HepG2 (cell line): Measurements from ENCODE around the gene VCAN. TPM values are rescaled to one million over a fixed set of nuclear protein-coding genes. Genes with fewer than 3 reads are reported as not detected.

Experiments
- ATAC-seq: fragments of 200-7000 bp; cut with Tn5 transposase; 3 replicates; pipeline ENCODE4 v1.9.1; 2020; ENCODE audit warnings: mild to moderate bottlenecking, moderate library complexity
- BruUV-seq: library from RNA; stranded (reverse); fragments of 400-500 nt; replicated peaks from 2 replicates; lab custom pipeline; 2021; lab: Mats Ljungman, UMichigan
- CTCF ChIA-PET: fragments of 300-600 bp; formaldehyde crosslinking; extraction: SDS; loops from one replicate; lab custom pipeline; 2021; ENCODE audit warnings: low total read pairs, inconsistent platforms, low intra/inter-chr PET ratio; lab: Yijun Ruan, JAX
- POLR2A ChIA-PET: fragments of 350-600 bp; sonication (Branson Sonifier 250); formaldehyde crosslinking; loops from one replicate; lab custom pipeline; 2020; ENCODE audit warnings: antibody characterized with exemption, inconsistent platforms; lab: Yijun Ruan, JAX
- DNase-seq: peaks from one replicate; pipeline ENCODE4 v3.0.0-alpha.2; 2015; ENCODE audit warnings: low spot score
- FAIRE-seq: peaks from 3 replicates; lab custom pipeline; 2011; peaks lifted over from hg19 to GRCh38; lab: Jason Lieb, UNC
- H2AFZ ChIP-seq: one replicate; pipeline ENCODE4 v1.6.1; 2011; ENCODE audit warnings: low read length, inconsistent platforms
- H3K27ac ChIP-seq: fragments of 300-600 bp; 3 replicates; pipeline ENCODE4 v1.8.0; 2011; ENCODE audit warnings: mixed run types, mild to moderate bottlenecking, mixed read lengths, low read length, inconsistent platforms; ENCODE audit not compliant: insufficient read depth; ENCODE audit errors: extremely low read length
- H3K27me3 ChIP-seq, 2 experiments: fragments of 200-600 bp in 1 of 2; 2 replicates in 1 of 2; 3 replicates in 1 of 2; pipeline versions ENCODE4 v1.6.0 to v1.8.0; 2011; ENCODE audit warnings: low read length in 2 of 2, mild to moderate bottlenecking in 2 of 2, moderate library complexity in 2 of 2, inconsistent platforms in 1 of 2; ENCODE audit not compliant: insufficient read depth in 2 of 2, control insufficient read depth in 1 of 2
- H3K36me3 ChIP-seq, 2 experiments: fragments of 200-600 bp in 1 of 2; replicated peaks in 1 of 2; 2 replicates in 1 of 2; 3 replicates in 1 of 2; pipeline versions ENCODE4 v1.5.1 to v1.8.0; 2011; ENCODE audit warnings: low read length in 2 of 2, inconsistent platforms in 1 of 2; ENCODE audit not compliant: insufficient read depth in 2 of 2, control insufficient read depth in 1 of 2
- H3K4me1 ChIP-seq: 2 replicates; pipeline ENCODE4 v1.5.1; 2012; ENCODE audit warnings: low read length, inconsistent platforms; ENCODE audit not compliant: insufficient read depth
- H3K4me2 ChIP-seq: 2 replicates; pipeline ENCODE4 v1.6.0; 2011; ENCODE audit warnings: low read depth, low read length, inconsistent platforms
- H3K4me3 ChIP-seq, 3 experiments: fragments of 200-600 bp in 1 of 3; sonication (generic), shearing (Covaris generic) in 1 of 3; replicated peaks in 1 of 3; 2 replicates each; pipeline ENCODE4 v1.5.1; 2011 to 2016; ENCODE audit warnings: low read length in 3 of 3, inconsistent platforms in 2 of 3, low read depth in 2 of 3, mild to moderate bottlenecking in 2 of 3, control low read depth in 1 of 3, mixed read lengths in 1 of 3; ENCODE audit not compliant: insufficient read depth in 1 of 3
- H3K79me2 ChIP-seq: one replicate; pipeline ENCODE4 v1.6.1; 2011; ENCODE audit warnings: low read length, inconsistent platforms; ENCODE audit not compliant: insufficient read depth
- H3K9ac ChIP-seq: 2 replicates; pipeline ENCODE4 v1.6.0; 2011; ENCODE audit warnings: mild to moderate bottlenecking, low read depth, low read length, inconsistent platforms; ENCODE audit not compliant: insufficient read depth
- H3K9me3 ChIP-seq: 2 replicates; pipeline ENCODE4 v1.5.1; 2012; ENCODE audit warnings: mild to moderate bottlenecking, low read length
- H4K20me1 ChIP-seq: 2 replicates; pipeline ENCODE4 v1.6.0; 2011; ENCODE audit warnings: inconsistent platforms, mild to moderate bottlenecking, low read length, moderate library complexity; ENCODE audit not compliant: insufficient read depth
- HDAC2 ChIP-seq: sonication (generic); formaldehyde crosslinking; IDR thresholded peaks from 2 replicates; pipeline ENCODE4 v1.4.0; 2020; ENCODE audit warnings: missing genetic modification reagents
- HES4 ChIP-seq: sonication (generic); formaldehyde crosslinking; IDR thresholded peaks from 2 replicates; pipeline ENCODE4 v1.9.0; 2021; ENCODE audit warnings: mild to moderate bottlenecking, missing genetic modification reagents, borderline replicate concordance
- REXO4 ChIP-seq: sonication (generic); formaldehyde crosslinking; IDR thresholded peaks from 2 replicates; pipeline ENCODE4 v1.8.0; 2022; ENCODE audit warnings: missing genetic modification reagents, mild to moderate bottlenecking, borderline replicate concordance
- ZBTB33 ChIP-seq: sonication (generic); formaldehyde crosslinking; IDR thresholded peaks from 2 replicates; pipeline ENCODE4 v1.4.0; 2020; ENCODE audit warnings: missing genetic modification reagents
- ZNF276 ChIP-seq: sonication (generic); formaldehyde crosslinking; IDR thresholded peaks from 2 replicates; pipeline ENCODE4 v1.4.0; 2020; ENCODE audit warnings: mild to moderate bottlenecking, low read depth, missing genetic modification reagents
- ZNF329 ChIP-seq: sonication (generic); formaldehyde crosslinking; IDR thresholded peaks from 2 replicates; pipeline ENCODE4 v1.9.0; 2021; ENCODE audit warnings: low read depth, mild to moderate bottlenecking, missing genetic modification reagents
- ZNF510 ChIP-seq: sonication (generic); formaldehyde crosslinking; IDR thresholded peaks from 2 replicates; pipeline ENCODE4 v1.4.0; 2020; ENCODE audit warnings: low read depth, mild to moderate bottlenecking, missing genetic modification reagents
- WGBS: methylation state at CpG from one replicate; pipeline ENCODE4 v1.1.6; 2017; ENCODE audit warnings: low lambda C conversion rate; 5-methylcytosine and 5-hydroxymethylcytosine counted together
- in situ Hi-C: cut with HindIII; loops from 2 replicates; pipeline ENCODE4 v1.10.0; 2017; ENCODE audit warnings: low pct_unique_long_range_greater_than_20kb; ENCODE audit not compliant: extremely low pct_ligation_motif_present
- intact Hi-C: fragments of 100-400 bp; cut with micrococcal nuclease; formaldehyde crosslinking; loops from one replicate; pipeline ENCODE4 v1.10.0; 2022; ENCODE audit not compliant: unreplicated experiment
- polyA plus RNA-seq, 8 experiments: library from polyadenylated mRNA; depleted of rRNA in 3 of 8; stranded (reverse) in 7 of 8; unstranded in 1 of 8; fragments of >200 nt; fragmentation: Illumina TruSeq in 4 of 8; extraction: Trizol in 4 of 8; gene quantifications; 2 replicates each; pipeline versions ENCODE4 v1.2.1 to v1.2.3, GENCODE V29; 2011 to 2016; ENCODE audit warnings: low read depth in 4 of 8, missing spikeins in 1 of 8, mixed read lengths in 1 of 8; ENCODE audit not compliant: insufficient read depth in 1 of 8
- total RNA-seq, 5 experiments: library from RNA; depleted of rRNA; stranded (reverse); fragments of >200 nt; fragmentation: Illumina TruSeq; extraction: Trizol; gene quantifications; 2 replicates each; pipeline ENCODE4 v1.2.3, GENCODE V29; 2016; ENCODE audit warnings: low read depth in 1 of 5

VCAN gene
- total and polyA plus RNA-seq, 2 of the 13 experiments (the other 11 are each of a cell fraction or from before 2014, with no cell fraction given) = 1.2 to 3.5 TPM

- Histone ChIP-seq H3K79me2 (no peaks in the 10 kb centered on the region), H3K27ac (no peak overlapping the region), H3K4me3 (no peak overlapping the region), H3K36me3 (no peaks in the 10 kb centered on the region), H3K9me3 (no peaks in the 10 kb centered on the region), H3K27me3 (no peaks in the 10 kb centered on the region; a peak in 1 of 5 replicates), H3K9ac (no peak overlapping the region), H2AFZ (no peak overlapping the region), H4K20me1 (no peaks in the 10 kb centered on the region), H3K4me2 (no peak overlapping the region), H3K4me1 (no peaks in the 10 kb centered on the region)
- no TSS peak for BruUV-seq
- intact Hi-C loops (no loop called here), in situ Hi-C loops (loop anchor here (25.0 kb wide), 1 partner anchor 804 kb away; no protein-coding TSS in a partner anchor)
- 32% methylated on average over 2 of the region's 2 CpGs for WGBS
- DNase-seq = no peak
- ATAC-seq = no peak
- ChIA-PET POLR2A (no interaction called here), CTCF (no interaction called here)
- no peak for FAIRE-seq
- TF ChIP-seq ZNF510 (CRISPR knock-in tag) = no peak
- TF ChIP-seq ZNF276 (CRISPR knock-in tag) = no peak
- no peak for TF ChIP-seq ZNF329 (CRISPR knock-in tag)
- no peak for TF ChIP-seq REXO4
- no peak for TF ChIP-seq HES4 (CRISPR knock-in tag)
- no peak for TF ChIP-seq ZBTB33
- TF ChIP-seq HDAC2 (CRISPR knock-in tag) = no peak
Observed at GRCh38 chr5:83440826-83441225, 30.7 kb upstream of the VCAN start.
